ENCODE results near the gene WDFY3.

WDFY3 gene, protein sequence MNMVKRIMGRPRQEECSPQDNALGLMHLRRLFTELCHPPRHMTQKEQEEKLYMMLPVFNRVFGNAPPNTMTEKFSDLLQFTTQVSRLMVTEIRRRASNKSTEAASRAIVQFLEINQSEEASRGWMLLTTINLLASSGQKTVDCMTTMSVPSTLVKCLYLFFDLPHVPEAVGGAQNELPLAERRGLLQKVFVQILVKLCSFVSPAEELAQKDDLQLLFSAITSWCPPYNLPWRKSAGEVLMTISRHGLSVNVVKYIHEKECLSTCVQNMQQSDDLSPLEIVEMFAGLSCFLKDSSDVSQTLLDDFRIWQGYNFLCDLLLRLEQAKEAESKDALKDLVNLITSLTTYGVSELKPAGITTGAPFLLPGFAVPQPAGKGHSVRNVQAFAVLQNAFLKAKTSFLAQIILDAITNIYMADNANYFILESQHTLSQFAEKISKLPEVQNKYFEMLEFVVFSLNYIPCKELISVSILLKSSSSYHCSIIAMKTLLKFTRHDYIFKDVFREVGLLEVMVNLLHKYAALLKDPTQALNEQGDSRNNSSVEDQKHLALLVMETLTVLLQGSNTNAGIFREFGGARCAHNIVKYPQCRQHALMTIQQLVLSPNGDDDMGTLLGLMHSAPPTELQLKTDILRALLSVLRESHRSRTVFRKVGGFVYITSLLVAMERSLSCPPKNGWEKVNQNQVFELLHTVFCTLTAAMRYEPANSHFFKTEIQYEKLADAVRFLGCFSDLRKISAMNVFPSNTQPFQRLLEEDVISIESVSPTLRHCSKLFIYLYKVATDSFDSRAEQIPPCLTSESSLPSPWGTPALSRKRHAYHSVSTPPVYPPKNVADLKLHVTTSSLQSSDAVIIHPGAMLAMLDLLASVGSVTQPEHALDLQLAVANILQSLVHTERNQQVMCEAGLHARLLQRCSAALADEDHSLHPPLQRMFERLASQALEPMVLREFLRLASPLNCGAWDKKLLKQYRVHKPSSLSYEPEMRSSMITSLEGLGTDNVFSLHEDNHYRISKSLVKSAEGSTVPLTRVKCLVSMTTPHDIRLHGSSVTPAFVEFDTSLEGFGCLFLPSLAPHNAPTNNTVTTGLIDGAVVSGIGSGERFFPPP (N-terminal part only)

DNA sequence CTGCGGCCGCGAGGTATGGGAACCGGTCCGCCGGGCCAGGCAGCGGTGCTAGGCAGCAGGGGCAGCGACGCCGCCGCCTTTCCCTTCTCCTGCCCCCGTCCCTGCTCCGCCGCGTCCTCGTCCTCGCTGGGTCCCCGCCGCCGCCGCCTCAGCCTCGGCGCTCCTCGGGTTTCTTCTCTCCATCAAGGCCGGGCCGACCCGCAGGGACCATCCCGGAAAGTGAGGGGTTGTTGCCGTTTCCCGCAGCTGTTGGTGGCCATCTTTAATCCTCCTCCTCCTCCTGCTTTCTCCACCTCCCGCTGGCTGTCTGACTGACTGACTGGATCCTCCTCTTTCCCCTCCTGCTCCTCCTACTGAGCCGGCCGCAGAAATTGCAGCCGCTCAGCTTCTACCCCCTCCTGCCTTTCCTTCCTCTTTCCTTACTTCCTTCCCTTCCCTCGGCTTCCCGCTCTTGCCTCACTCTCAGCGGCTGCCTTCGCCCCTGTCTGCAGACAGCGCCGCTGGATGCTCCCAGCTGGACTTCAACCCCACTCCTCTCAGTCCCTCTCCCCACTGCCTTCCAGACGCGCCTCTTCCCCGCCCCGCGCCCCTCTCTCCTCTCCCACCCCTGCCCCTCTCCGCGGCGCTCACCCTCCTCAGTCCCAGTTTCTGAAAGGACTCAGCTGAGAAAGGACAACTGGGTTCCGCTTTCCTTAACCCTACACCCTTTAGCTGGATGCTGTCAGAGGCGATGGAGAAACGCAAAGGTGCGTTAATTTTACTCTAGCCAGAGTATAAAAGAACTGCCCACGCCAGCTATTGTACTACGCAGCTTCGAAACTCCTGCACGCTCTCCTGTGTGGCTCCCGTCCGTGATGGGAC lies at the start of gene WDFY3:
Gene WDFY3, minus strand, starts transcription at position 309 of the 861 bp plus-strand sequence. CDS start 106,099 bp downstream, outside the sequence.
- DNase-seq: peak; percentile 93

DNA sequence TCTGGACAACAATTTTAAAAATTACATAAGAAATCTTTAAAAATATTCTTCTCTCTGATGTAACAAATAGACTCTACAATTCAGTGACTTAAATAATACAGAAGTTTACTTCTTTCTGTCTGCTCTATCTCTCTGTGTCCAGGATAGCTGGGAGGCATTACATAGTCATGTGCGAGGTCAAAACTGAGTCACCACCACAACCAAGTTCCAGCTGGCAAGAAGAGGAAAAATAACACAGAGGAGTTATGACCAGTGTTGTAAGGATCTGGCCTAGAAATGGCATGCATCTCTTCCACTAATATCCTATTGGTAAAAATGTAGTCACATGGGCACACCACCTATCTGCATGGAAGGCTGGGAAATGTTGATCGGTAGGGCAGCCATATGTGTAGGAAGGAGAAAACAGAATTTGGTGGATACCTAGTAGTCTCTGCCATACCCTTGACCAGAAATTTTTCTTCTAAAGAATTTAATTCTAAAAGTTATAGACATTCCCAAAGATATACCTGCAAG lies 39.4 kb upstream of the WDFY3 start:
- peak; percentile 89 for DNase-seq

DNA sequence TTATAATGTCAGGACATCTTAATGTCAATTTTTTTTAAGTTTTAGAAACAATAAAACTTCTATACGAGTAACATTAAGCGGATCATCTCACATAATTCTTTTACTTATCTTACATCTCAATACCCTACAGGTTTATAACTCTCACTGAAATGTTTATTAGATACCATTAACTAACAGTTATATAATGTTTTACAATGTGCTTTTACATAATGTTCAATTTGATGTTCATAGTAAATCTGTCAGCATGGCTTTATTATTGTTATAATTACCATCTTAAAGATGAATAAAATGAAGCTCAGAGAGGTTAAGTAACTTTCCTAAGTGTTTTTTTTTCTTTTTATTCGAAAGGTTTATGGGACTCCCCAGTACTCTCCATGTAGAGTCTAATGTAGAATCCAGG lies 33.9 kb upstream of the WDFY3 start:
- no peak for DNase-seq

DNA sequence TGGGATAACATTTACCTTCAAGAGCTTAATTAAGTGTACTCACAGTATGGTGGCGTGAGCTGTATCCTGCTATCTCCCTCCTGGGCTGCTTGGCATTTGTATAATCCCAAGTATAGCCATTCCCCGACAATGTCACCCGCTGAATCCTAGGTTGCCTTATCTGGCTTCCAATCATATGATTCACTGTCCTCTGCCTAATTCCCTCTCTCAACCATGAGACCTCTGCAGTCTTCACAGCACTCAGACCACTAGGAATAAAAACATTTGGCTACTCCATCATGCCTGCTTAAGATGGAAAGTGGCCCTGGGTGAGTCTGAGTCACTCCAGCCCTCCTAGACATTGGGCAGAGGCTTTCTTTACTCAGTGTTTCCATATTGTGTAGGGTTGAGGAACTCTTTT lies 28.9 kb upstream of the WDFY3 start:
- peak; percentile 84 for DNase-seq

DNA sequence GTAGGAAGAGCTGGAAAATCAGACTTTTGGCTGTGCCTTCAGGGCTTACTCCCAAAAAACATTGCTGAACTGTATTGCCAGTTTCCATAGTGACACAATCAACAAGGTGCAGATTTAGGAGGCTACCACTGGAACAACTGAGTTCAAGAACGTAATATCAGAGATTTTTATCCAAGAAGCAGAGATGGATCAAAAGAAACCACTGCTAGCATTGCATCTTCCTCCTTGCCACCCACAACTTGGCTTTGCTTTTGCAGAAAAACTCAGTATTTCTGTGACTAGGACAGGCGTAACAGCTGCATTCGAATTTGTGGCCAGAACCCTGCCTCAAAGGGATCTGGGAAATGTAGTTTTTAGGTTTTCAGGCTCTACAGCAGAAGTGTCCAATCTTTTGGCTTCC lies 27.8 kb upstream of the WDFY3 start:
- no peak for DNase-seq

DNA sequence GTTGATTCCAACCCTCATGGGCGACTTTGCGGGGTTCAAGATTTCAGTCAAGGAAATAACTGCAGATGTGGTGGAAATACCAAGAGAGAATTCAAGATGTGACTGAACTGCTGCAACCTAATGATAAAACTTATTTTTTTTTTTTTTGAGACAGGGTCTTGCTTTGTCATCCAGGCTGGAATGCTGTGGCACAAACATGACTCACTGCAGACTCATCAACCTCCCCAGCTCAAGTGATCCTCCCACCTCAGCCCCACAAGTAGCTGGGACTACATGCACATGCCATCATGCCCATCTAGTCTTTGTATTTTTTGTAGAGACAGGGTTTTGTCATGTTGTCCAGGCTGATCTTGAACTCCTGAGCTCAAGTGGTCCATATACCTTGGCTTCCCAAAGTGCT lies 19.5 kb upstream of the WDFY3 start:
- DNase-seq: peak; percentile 87

DNA sequence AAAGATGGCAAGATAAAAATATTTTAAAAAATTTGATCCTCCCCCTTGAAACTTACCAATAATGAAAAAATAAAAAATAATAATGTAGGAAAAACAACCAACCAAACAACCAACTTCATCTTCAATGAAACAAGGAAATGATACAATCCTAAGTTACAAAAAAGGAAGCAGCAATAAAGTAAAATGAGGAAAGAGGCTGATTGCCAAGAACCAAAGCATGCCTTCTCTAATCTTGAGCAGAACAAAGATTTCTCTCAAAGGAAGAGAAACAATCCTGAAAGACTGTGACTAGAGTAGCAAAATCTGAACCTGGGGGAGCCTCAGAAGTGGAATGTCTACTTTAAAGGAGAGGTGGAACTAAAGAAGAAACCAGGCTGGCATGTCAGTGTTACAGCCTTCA lies 10.9 kb upstream of the WDFY3 start:
- DNase-seq: no peak

DNA sequence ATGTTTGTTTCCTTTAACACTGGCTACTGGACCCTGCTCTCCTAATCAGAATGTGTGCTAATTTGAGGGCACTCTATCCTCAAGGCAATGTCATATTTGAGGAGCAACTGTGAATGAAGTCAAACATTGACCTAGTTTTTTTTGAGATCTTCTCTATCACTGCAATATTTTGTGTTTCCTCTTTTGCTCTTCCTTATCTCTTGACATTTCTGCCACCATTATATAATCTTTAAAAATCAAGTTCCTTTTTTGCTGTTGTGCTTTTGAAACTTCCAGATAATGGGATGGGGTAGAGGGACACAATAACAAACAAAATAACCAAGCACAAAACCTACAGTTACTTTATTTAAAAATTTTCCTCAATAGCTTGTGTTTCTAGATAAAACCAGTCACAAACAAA lies 7.4 kb upstream of the WDFY3 start:
- no peak for DNase-seq

DNA sequence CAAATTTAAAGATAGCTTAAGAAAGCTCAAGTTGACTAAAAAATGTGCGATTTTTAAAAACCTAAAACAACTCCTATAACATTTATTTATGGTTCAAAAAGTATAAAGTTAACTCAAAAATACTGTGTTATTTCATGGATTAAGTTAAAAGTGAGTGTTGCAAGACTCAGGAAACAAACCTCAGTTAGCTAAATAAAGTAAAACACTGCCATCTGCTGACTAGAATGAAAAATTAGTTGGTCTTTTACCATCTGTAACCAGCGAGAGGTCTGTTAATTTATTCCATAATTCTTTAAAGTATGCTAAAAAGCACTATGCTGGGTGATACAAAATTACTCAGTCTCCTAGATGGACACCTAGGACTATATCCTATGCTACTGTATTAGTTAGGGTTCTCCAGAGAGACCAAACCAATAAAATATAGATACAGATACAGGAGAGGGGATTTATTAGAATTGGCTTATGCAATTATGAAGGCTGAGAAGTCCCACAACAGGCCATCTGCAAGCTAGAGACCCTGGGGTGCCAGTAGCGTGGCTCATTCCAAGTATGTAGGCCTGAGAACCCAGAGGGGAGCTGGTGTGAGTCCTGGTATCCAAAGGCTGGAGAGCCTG lies 4.9 kb upstream of the WDFY3 start:
- peak; percentile 53 for DNase-seq

DNA sequence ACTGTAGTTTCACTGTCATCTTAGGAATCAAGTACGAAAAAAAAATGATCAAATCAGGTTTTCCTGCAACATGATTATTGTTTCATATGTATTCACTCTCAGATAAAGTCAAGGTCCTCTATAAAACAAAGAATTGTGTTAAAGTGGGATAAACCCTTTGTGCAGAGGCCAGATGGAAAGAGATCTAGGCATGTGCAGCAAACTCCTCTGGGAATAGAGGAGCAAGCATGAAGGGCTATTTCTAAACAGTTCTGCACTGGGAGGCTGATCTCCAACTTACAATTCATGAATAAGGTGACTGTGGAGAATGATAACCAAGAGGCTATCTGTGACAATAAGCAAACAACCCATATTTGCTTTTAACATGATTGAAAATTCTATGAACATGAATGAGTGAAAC lies 2.4 kb upstream of the WDFY3 start:
- no peak for DNase-seq

DNA sequence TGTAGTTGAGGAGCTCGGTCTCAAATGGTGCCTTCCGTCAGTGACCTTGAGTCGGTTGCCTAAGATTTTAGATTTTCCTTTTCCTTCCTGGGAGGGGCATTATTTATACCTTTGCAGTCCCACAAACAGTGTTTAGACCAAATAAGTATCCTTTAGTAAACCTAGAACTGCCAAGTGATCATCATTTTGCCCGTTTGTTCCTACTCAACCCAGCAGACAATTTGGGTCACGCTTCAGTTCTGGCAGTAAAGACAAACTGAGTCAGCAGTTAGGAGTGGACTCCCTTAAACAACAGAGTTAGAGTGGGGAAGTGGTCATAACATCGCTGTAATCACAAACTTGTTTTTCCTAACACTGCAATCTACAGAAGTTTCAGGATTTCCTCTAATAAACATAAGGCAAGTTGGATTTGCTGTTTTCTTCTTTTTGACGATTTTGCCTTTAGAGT lies 777 bp upstream of the WDFY3 start:
- peak; percentile 40 for DNase-seq

DNA sequence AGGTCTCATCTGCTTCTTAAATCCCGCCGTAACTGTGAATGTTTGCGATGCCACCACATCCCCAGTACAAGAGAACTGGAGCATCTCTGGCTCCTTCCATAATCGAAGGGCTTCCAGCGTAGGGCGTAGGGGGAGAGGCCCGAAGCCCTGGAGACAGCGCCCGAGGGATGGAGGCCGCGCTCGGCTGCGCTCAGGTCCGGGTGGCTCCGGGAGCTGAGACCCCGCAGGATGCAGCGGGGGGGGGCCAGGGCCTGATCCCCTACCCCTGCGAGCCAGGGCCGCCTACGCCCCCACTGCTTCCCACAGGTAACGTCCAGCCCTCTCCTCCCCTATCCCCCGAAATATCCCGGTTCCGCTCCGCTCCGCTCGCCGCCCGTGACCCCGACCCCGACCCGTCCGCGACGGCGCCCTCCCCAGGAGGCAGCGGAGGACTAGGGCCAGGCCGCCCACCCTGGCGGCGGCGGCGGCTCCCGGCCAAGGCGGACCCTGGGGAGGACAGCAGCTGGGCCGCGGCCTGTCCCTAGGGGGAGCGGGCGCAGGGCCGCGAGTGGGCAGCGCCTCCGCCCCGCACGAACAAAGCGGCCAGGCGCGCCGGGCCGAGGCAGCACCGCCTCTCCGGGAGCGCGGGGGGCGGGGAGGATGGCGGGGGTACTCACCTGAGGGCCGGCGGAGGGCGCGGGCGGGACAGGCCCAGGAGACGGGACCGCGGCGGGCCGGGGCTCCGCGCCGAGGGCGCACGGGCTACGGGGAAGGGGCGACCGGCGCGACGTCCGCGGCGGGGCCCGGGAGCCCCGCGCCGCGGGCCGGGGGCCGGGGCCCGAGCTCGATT lies 723 bp downstream of the WDFY3 start:
- DNase-seq: peak; percentile 55

DNA sequence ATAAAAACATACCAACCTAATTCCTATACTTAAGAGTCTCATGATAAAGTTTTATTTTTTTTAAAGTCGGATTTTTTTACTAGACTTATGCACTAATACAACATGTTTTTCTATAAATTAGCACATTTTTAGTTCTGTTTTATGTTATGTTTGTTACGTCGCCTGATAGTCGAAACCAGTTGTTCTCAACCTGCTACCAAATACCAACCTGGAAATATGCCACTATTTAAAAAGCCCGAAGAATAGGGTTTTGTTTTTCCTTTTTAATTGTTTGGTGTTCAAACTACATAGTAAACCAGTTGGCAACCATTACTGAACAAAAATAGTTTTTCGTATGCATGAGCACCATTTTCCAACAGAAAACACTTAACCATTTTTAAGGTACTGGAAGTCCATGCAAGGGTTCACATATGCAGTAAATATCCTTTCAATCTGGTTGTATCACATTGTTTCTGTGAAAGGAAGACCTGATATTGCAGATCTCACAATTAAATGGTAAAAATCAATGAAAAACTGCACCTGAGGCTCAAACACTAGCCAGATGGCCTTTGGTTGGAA lies 1.4 kb downstream of the WDFY3 start:
- no peak for DNase-seq

DNA sequence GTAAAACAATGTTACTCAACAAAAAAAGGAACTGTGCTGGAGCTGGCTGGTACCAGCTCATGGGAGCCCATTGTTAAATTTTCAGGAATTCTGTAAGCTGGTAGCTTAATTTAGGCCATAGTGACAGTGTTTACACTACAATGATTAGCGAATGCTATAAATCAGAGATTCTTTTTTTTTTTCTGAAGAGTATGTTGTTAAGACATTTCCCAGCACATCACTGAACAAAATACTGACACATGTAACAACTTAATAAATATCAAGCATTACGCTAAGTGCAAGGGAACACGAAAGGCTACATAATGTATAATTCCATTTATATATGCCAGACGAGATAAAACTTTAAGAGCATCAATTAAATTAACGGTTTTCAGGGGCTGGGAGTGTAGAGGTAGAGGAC lies 4.4 kb downstream of the WDFY3 start:
- no peak for DNase-seq

DNA sequence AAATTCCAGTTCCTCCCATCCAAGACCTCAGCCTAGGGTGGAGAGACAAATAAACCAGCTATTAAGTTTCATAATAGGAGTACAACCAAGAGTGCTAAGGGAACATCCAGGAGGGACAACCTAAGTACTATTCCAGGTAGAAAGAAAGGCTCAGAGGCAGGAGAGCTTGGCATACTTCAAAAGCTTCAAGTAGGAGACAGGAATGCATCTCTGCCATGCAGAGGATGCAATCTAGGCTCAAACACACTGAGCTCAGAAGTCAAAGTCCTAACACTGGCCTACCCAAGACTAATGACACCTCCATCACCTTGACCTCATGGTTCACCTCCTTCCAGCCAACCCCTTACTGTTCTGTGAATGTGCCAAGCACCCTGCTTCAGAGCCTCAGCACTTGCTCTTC lies 8.1 kb downstream of the WDFY3 start:
- DNase-seq: no peak

DNA sequence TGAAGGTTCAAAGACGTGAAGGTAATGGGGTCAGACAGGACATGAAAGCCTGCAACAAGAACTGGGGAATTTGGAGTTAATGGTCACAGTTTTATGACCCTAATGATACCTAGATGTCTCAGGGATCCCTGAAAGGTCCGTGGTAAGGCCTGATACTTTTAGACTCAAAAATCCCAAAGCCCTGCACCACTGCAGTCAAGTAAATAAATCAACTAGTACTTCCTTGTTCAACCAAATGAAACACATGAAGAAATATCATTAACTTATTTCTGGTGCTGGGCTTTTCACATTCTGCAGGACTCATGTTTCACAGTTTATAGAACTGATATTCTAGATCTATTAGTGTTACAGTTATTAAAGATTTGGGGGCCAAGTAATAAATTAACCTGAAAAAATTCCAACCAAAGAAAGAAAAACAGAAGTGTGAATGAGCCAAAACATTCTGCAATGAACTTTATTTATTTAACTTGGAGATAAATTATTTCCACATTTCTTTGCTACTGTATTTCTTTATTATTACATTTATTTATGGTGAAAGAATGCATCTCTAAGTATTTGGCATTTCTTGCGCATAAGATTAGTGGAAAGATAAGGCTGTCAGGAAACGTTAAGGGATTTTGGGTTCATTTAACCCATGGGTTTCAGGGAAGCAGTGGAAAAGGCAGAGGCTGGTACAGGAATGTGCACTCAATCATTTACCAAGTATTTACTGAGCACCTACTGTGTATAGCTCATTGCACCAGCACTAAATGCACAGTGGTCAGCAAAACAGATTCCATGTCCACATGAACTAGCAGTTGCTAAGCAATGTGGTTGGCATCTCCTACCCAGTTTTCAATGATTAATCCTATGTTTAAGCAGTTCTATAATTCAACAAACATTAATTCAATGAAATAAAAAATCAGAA lies 8.7 kb downstream of the WDFY3 start:
- DNase-seq: peak; percentile 23

DNA sequence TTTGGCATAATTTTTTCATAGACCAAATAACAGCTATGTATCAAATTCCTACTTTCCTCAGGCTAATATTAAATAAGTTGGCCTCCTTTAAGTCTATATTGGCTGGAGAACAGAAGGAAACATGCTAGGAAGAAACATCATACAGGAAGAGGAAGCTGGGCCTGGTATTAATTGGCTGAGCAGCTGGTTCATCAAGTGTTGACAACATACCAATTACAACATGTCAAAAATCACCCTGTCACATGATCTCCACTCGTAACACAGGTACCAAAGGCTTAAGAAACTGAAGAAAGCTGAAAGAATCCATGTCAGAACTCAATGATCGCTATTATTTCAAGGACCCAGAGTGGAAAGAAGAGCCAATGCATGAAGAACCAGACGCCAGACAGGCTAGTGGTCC lies 10.5 kb downstream of the WDFY3 start:
- DNase-seq: no peak

DNA sequence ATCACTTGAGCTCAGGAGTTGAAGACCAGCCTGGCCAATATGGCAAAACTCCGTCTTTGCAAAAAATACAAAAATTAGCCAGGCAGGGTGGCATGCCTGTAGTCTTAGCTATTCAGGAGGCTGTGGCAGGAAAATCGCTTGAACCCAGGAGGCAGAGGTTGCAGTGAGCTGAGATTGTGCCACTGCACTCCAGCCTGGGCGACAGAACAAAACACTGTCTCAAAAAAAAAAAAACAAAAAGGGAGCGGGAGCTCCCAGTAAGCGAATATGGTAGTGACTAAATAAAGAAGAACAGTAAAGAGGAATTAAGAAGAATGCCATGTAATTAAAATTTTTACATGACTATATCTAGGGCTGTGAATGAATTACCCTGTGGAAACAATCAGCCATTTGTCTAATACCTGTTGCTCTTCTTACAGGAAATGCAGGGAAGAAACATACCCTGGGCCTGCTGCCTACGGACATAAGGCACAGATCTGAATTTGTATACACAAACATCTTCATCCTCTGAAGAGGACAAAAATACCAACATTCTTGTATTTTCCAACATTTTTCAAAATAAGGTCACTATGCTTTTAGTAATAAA lies 11.4 kb downstream of the WDFY3 start:
- no peak for DNase-seq

DNA sequence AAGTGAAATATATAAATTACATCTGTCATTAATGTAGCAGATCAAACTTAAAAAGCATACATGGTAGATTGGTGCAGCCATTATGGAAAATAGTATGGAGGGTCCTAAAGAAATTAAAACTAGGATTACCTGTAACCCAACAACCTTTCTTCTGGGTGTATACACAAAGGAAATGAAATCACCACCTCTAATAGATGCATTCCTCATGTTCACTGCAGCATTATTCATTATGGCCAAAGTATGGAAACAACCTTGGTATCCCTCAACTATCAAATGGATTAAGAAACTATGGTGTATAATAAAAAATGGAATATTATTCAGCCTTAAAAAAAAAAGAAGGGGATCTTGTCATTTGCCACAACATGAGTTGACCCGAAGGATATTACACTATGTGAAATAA lies 13.7 kb downstream of the WDFY3 start:
- no peak for DNase-seq
